ENCODE results near the gene RNF151.
A peak's percentile ranks its signal among the peaks of the same experiment; 100 is the strongest.
"Not testable (repeated sequence)": the region's sequence is repeated elsewhere in the genome, so short reads cannot be mapped to it uniquely, and the experiment has no call there.

RNF151 gene

GRCh38 chr16:1938910-1939309 lies 27.7 kb upstream of the RNF151 start:
- DNase-seq (ENCODE audit: low read depth in 2 of 2) = no peak

GRCh38 chr16:1939833-1940232 lies 26.8 kb upstream of the RNF151 start:
- not testable (repeated sequence) for DNase-seq (ENCODE audit: low read depth in 2 of 2)

GRCh38 chr16:1940273-1941161 lies 26.1 kb upstream of the RNF151 start:
- DNase-seq (ENCODE audit: low read depth in 2 of 2) = no peak

- no peak for DNase-seq (ENCODE audit: low read depth in 2 of 2)
Observed at GRCh38 chr16:1941162-1942046, 25.3 kb upstream of the RNF151 start.

- no peak for DNase-seq (ENCODE audit: low read depth in 2 of 2)
Observed at GRCh38 chr16:1942047-1942809, 24.4 kb upstream of the RNF151 start.

- peak; percentile 100 for DNase-seq (ENCODE audit: low read depth in 2 of 2)
Observed at GRCh38 chr16:1942810-1943726, 23.6 kb upstream of the RNF151 start, which contains the start of gene MSRB1. MSRB1 (minus strand) TSS chr16:1943199; CDS start chr16:1943156, 43 bp downstream.

- no peak for DNase-seq (ENCODE audit: low read depth in 2 of 2)
Observed at GRCh38 chr16:1944612-1945199, 21.9 kb upstream of the RNF151 start.

GRCh38 chr16:1945559-1946391 lies 20.9 kb upstream of the RNF151 start:
- DNase-seq (ENCODE audit: low read depth in 2 of 2) = no peak

GRCh38 chr16:1946495-1947368 lies 19.9 kb upstream of the RNF151 start:
- DNase-seq (ENCODE audit: low read depth in 2 of 2) = no peak

- no peak for DNase-seq (ENCODE audit: low read depth in 2 of 2)
Observed at GRCh38 chr16:1947369-1947670, 19.3 kb upstream of the RNF151 start.

GRCh38 chr16:1949507-1949906 lies 17.1 kb upstream of the RNF151 start:
- DNase-seq (ENCODE audit: low read depth in 2 of 2) = no peak

- DNase-seq (ENCODE audit: low read depth in 2 of 2) = no peak
Observed at GRCh38 chr16:1950047-1950446, 16.6 kb upstream of the RNF151 start.

GRCh38 chr16:1950559-1950958 lies 16.1 kb upstream of the RNF151 start:
- DNase-seq (ENCODE audit: low read depth in 2 of 2) = no peak

GRCh38 chr16:1953734-1954133 lies 12.9 kb upstream of the RNF151 start:
- no peak for DNase-seq (ENCODE audit: low read depth in 2 of 2)

- not testable (repeated sequence) for DNase-seq (ENCODE audit: low read depth in 2 of 2)
Observed at GRCh38 chr16:1957434-1958142, 9.1 kb upstream of the RNF151 start.

- DNase-seq (ENCODE audit: low read depth in 2 of 2) = not testable (repeated sequence)
Observed at GRCh38 chr16:1958143-1958491, 8.5 kb upstream of the RNF151 start.

GRCh38 chr16:1958715-1959268 lies 7.9 kb upstream of the RNF151 start:
- no peak for DNase-seq (ENCODE audit: low read depth in 2 of 2)

All from stimulated activated CD8-positive, alpha-beta memory T cell treated with anti-CD3 and anti-CD28 coated beads, Interleukin-2, amount 100 ng/mL, for 48 hours (primary cell).